ENCODE results near the gene HOXB2.
"Not testable (repeated sequence)": the region's sequence is repeated elsewhere in the genome, so short reads cannot be mapped to it uniquely, and the experiment has no call there.

The HOXB2 gene

DNA sequence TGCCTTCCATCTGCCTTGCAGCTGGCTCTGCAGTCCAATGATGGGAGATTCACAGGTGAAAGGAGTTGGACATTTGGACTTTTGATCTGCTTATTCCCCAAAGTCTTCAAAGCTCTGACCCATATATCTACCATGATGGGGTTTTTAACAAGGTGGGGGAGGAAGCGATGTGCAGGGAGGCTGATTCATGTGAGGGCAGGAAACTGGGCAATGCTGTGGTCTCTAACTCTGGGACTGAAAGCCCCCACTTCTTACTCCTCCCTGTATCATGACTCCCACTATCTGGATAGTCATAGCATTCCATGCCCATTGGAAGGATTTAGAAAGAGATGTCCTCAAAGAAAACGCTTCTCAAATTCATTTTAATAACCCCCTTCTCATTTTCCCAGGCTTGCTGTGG lies 30.4 kb downstream of the HOXB2 start:
- DNase-seq (ENCODE audit: low spot score): no peak

DNA sequence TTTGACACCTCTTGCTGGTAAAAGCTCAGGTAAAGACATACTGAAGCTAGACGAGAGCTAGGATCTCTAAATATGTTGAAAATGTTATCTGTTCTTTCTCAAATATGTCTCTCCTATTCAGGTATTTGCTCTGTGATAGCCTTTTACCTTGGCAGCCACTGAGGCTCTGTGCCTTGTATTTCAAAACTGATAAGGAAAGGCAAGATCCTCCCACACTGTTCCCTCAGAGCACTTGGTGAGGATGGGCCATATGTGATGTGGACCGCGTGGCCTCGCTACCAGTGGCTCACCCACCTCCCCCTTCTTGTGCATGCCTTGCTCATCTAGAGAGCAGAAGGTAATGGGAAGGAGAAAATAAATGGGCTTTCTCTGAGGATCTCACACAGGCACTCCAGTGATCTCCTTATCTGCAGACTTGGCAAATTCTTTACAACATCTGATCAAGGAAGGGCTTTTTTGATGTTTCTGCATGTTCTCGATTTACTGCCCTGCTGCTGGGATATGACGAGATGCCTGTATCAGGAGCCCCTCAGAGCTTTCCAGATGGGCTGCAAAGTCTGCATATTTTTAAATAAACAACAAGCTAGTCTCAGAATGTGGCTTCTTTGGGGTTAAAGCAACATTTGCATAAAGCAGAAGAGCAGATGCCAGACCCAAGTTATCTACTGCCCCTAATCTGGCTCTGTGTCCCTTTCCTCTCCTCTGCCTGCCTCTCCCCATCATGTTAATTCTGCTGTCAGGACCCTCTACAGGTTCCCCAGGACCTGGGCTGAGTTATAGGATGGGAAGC lies 31.0 kb downstream of the HOXB2 start:
- DNase-seq (ENCODE audit: low spot score): no peak

DNA sequence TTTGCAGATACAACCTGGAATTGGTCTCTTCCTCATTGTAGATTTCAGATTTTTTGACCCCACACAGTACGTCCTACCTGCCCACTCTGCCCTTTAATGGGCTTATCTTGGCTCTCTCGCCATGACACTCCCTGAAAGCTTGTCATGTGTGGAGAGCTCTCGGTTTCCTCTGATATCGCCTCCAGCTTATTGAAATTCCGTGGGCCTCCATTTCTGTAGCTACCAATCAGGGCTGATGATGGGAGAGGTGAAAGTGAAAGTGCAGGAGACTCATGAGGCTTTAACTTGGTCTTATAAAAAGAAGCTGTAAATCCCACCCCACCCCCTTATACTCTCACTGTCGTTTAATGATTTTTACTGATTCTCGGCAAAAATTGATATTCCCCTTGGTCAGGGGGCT lies 31.8 kb downstream of the HOXB2 start:
- DNase-seq (ENCODE audit: low spot score): no peak

DNA sequence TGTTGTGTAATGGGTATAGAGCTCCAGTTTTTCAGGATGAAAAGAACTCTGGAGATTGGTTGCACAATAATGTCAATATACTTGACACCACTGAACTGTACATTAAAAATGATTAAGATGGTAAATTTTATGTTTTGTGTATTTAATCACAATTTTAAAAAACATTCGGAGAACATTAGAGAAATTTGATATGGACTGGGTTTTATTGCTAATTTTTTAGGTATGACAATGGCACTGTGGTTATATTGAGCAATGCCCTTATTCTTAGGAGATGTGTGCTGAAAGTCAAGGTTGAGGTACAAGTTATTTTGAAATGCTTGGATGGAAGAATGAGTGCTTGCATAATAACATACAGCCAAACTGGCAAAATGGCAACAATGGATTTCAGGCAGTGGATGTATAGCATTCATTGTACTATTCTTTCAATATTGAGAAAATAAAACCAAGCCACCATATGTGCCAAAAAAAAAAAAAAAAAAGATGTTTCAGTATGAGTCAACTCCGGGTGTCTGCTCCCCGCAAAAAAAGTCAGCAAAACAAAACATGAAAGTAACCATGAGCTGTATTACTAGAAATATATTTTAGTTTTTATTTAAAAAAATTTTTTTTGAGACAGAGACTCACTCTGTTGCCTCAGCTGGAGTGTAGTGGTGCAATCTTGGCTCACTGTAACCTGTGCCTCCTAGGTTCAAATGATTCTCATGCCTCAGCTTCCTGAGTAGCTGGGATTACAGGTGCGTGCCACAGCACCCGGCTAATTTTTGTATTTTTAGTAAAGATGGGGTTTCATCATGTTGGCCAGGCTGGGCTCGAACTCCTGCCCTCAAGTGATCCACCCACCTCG lies 33.9 kb downstream of the HOXB2 start:
- no peak for DNase-seq (ENCODE audit: low spot score)

DNA sequence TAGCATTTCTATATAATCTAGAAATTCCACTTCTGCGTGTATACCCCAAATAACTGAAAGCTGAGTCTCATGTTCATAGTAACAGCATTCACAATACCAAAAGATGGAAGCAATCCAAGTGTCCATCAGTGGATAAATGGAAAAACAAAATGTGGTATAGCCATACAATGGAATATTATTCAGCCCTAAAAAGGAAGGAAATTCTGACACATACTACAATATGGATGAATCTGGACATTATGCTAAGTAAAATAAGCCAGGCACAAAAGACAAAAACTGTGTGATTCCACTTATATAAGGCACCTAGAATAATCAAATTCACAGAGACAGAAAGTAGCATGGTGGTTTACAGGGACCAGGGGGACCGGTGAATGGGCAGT lies 34.5 kb downstream of the HOXB2 start:
- DNase-seq (ENCODE audit: low spot score): no peak

DNA sequence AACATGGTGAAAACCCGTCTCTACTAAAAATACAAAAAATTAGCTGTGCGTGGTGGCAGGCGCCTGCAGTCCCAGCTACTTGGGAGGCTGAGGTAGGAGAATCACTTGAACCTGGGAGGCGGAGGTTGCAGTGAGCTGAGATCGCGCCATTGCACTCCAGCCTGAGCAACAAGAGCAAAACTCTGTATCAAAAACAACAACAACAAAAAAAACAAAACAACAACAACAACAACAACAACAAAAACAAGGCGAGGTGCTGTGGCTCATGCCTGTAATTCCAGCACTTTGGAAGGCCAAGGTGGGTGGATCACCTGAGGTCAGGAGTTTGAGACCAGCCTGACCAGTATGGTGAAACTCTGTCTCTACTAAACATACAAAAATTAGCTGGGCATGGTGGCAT lies 35.2 kb downstream of the HOXB2 start:
- DNase-seq (ENCODE audit: low spot score): not testable (repeated sequence)

DNA sequence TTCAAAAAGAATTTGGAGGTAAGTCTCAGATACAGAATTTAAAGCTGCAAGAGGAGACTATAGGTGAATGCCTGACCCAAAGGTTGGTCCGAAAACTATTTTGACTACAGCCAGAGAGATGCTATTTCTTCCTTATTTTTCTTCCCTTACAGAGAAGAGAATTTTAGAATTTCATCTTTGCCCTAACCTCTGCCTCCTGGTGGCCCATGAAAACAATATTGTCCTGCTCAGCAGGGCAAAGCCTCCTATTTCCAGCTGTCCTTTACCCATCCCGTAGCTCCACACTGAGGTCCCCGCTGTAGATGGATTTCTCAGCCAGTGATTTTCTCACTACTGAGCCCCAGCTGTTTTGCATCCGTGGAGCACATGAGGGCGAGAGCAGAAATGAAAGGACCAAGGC lies 38.7 kb downstream of the HOXB2 start:
- no peak for DNase-seq (ENCODE audit: low spot score)

DNA sequence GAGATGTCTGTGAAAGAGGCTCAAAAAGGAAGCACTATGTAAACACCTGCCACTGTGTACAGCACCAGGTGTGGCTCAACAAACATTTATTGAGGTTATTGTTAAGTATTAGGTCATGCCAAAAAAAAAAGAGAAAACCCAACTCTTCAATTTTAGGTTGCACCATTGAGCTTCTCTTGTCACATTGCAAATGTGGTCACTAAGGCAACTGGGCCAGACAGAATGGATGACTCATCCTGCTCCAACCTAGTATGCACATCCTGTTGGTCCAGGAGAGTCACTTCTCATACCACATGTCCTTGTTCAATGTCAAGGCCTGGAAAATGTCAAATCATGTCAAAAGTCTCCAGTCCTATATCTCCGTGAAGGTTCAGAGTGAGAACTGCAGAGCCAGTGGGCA lies 39.1 kb downstream of the HOXB2 start:
- peak; percentile 85 for DNase-seq (ENCODE audit: low spot score)

DNA sequence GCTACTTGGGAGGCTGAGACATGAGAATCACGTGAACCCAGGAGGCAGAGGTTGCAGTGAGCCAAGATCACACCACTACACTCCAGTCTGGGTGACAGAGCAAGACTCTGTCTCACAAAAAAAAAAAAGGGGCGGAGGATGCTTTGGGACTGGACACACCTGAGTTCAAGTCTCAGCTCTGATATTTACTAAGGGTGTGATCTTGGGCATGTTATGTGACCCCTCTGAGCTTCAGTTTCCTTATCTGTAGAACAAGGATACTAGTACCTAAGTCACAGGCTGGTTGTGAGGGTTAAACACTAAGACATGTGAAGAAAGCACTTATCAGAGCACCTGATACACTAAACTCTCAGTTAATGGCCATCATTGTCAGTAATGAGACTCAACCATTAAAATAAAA lies 40.0 kb downstream of the HOXB2 start:
- DNase-seq (ENCODE audit: low spot score): no peak

DNA sequence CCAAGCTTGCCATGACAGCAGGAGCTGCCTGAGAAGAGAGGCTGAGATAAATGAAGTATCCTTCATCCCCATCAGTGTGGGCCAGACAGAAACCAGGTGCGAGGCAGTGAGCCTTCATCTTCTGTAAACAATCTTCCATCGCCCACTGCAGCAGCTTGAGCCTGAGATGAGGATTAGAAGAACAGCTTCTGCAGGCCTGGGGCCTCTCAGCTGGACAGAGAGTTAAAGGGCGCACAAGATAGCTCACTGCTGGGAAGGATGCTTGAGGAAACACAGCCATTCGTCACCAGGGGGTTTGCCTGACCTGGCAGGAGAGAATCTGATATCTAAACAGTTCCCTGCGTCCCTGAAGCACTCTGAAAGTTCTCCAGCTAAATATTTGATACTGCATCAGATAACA lies 41.2 kb downstream of the HOXB2 start:
- DNase-seq (ENCODE audit: low spot score): no peak

DNA sequence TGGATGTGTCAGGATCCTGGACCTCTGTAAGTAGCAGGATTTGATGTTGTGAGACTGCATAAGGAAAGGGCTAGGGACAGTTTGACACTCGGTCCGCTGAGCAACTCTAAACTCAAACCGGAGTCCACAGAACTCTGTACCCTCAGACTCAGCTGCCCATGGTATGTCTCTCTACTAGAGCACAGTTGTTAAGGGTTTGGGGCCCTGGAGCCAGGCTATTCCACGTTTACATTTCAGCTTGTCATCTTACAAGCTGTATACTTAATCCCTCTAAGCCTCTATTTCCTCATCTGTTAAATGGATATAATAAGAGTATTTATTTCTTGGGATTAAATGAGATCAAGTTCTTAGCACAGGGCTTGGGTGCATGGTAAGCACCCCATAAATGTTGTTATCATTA lies 42.0 kb downstream of the HOXB2 start:
- DNase-seq (ENCODE audit: low spot score): no peak

DNA sequence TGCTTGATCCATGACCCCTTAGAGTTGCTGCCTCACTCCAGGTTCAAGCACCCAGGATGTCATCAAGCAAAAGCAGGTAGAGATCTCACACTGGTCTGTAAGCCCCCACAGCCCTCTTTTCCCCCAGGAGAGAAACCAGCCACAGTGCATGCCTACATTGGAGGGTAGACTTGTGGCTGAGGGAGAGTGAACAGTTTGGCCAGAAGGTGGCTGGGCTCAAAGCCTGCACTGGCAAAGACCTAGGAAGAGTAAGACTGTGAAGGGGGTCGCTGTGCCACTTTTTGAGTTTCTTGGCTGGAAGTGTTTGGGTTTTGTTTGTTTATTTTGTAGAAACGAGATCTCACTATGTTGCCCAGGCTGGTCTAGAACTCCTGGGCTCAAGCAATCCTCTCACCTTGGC lies 42.6 kb downstream of the HOXB2 start:
- no peak for DNase-seq (ENCODE audit: low spot score)

DNA sequence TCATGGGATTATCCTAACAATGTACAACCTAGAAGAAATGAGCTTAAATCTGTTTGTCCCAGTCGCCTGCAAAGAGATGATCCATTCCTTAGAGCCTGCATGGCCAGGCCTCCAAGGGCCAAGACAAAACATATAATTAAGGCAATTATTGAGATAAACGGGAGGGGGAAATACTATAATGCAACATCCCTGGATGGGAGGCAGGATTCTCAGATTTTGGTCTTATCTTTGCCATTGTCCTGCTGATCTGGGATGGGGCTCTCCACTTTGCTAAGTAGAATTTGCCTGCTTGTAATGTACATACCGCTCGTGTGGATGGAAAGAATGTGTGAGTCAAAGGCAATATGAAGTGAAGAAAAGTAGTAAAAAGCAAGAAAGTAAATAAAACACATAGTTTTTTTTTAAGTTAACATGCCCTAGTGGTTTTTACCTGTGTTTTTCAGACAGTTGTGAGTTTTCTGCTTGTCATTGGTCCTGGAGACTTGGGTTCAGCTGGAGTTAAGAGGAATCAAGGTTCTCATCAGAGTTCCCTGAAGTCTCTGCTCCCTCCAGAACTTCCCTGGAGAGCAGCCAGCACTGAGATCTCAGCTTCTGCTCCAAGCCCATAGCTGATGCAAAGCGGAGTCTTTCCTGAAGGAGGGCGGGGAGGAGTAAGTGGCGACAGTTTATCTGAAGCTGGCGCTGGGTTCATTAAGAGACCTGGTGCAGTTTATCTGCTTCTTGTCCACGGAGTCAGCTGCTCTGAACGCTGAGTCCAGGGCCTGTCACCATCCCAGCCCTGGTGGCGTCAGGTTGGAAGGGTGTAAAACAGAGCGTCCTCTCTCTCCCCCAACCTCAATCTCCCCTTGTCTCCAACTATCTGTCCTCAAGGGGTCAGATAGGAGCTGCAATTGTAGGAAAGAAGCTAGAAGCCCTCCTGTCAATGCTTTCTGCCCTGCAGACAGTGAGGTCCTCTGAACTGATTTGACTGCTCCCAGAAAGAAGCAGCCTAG lies 44.2 kb downstream of the HOXB2 start:
- peak; percentile 7 for DNase-seq (ENCODE audit: low spot score)

DNA sequence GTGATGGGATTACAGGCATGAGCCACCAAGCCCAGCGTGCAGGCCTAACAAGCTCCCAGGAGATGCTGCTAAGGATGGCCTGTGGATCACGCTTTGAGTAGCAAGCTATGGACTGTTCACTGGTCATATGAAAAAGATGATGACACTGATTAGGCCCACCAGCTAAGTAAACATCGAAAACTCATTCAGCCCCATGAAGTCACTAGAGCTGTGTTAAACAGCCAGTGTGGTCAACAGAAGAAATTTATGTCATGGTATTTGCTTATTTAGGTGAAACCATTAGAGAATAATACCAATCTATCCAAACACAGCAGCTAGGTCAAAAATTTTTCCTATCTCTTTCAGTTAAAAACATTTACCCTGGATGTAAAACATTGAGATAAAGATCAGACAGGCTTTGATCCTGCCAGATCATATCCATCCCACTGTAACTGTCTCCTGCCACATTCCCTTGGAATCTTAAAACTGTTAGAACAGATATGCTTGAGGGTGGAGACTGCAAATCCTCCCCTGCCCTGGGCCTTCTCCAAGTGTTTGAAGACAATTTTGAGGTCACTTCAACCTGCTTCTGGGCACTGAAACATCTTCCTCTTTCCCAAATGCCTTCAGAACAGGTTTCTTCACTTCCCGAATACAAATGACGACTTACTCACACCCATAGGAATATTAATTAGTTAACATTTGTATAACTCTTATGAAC lies 45.0 kb downstream of the HOXB2 start:
- DNase-seq (ENCODE audit: low spot score): no peak

DNA sequence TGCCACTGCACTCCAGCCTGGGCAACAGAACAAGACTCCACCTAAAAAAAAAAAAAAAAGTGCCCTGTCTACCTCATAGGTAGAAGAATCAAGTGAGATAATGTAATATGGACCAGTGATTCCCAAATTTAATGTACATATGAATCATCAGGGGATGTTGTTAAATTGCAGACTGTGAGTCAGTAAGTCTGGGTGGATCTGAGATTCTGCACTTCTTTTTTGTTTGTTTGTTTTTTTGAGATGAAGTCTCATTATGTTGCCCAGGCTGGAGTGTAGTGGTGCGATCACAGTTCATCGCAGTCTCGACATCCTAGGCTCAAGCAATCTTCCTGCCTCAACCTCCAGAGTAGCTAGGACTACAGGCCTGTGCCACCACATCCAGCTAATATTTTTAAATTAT lies 45.7 kb downstream of the HOXB2 start:
- no peak for DNase-seq (ENCODE audit: low spot score)

DNA sequence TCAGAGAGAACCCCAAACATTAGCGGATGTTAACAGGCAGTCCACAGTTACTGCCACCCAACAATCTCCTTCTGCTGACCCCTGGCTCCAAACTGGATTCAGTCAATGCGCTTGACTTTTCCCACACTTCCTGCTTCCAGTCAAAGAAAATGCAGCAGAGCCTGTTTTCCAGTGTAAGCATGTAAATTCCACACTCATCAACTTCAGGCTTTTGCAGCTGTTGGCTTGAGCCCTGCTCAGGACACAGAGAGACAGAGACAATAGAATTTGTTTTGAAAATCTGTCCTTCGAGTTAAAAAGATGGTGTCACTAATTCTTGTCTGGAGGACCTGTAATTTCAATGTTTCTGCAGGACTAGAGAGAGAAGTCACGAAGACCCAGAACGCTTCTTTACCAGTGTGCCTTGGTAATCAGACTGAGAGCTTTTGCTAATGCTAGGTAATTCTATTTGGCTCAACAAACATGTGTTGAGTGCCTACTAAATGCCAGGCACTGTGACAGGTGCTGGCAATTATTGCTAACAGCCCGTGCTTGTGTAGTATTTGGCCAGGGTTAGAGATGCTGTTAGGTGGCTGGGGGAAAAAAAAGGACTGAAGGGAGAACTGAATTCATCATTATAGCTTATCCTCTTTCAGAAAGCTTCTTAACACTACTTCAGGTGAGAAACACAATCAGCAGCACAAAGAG lies 46.6 kb downstream of the HOXB2 start:
- DNase-seq (ENCODE audit: low spot score): no peak

DNA sequence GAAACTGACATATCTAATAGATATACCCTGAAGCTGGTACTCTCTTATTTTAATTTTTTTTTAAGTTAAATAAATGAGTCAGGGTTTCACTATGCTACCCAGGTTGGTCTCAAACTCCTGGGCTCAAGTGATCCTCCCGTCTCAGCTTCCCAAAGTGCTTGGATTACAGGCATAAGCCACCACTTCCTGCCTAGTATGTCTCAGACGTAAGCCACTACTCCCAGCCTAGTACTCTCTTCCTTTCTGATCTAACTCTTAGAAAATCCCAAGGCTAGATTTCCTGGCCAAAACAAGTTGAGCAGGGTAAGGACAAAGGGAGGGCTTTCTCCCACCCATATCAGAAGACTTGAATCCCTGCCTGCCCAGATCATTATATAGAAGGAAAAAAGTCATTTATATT lies 47.8 kb downstream of the HOXB2 start:
- peak; percentile 11 for DNase-seq (ENCODE audit: low spot score)

DNA sequence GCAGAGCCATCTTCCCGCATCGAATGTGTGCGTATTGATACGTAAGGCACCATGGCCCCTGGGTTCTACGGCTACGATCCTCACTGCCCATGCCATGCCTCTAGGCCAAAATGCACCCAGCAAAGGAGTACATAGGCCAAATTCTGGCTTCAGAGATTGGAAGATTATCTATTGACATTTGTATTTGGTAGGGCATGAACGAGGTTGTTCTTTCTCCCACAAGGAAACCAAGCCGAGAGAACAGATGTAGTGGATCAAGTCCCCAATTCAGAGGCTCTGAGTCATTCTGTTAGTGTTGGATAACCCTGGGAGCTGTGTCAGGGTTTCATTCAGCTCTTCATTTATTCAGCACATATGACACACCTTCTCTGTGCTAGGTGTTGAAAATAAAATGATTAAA lies 50.6 kb downstream of the HOXB2 start:
- DNase-seq (ENCODE audit: low spot score): no peak

All from RKO (cell line).